Neural cell (in vitro differentiated cells): ENCODE measurements around the gene ENPEP. TPM values are rescaled to one million over a fixed set of nuclear protein-coding genes. Genes with fewer than 3 reads are reported as not detected.
"Not testable (repeated sequence)": the region's sequence is repeated elsewhere in the genome, so short reads cannot be mapped to it uniquely, and the experiment has no call there.

Experiments used
- H2AFZ ChIP-seq: fragments of 200-600, 300-800 bp; sonication (generic), shearing (Covaris generic); 2 replicates; pipeline ENCODE4 v1.6.0; 2014; ENCODE audit warnings: low read depth, mild to moderate bottlenecking, antibody characterized with exemption, low read length, moderate library complexity
- H3F3A ChIP-seq: fragments of 200-600 bp; shearing (Covaris generic); 2 replicates; pipeline ENCODE4 v1.6.1; 2016; ENCODE audit warnings: mild to moderate bottlenecking, moderate library complexity, mixed read lengths, antibody characterized with exemption, low read length; ENCODE audit not compliant: insufficient read depth, poor library complexity, severe bottlenecking
- H3K27ac ChIP-seq: fragments of 200-600, 300-800 bp; sonication (generic), shearing (Covaris generic); 2 replicates; pipeline ENCODE4 v1.5.1; 2014; ENCODE audit warnings: mild to moderate bottlenecking, low read length, moderate library complexity
- H3K27me3 ChIP-seq: fragments of 300-800, 200-600 bp; sonication (generic), shearing (Covaris generic); 2 replicates; pipeline ENCODE4 v1.6.0; 2014; ENCODE audit warnings: mild to moderate bottlenecking, low read depth, low read length, moderate library complexity; ENCODE audit not compliant: insufficient read depth
- H3K36me3 ChIP-seq: fragments of 300-800, 200-600 bp; sonication (generic), shearing (Covaris generic); 2 replicates; pipeline ENCODE4 v1.5.1; 2014; ENCODE audit warnings: mild to moderate bottlenecking, antibody characterized with exemption, low read length, moderate library complexity; ENCODE audit not compliant: insufficient read depth
- H3K4me2 ChIP-seq: fragments of 300-800, 200-600 bp; sonication (generic), shearing (Covaris generic); 2 replicates; pipeline ENCODE4 v1.6.0; 2014; ENCODE audit warnings: mild to moderate bottlenecking, low read length
- H3K4me3 ChIP-seq: fragments of 300-800, 200-600 bp; sonication (generic), shearing (Covaris generic); 2 replicates; pipeline ENCODE4 v1.5.1; 2014; ENCODE audit warnings: mild to moderate bottlenecking, low read length, moderate library complexity
- H3K79me2 ChIP-seq: fragments of 200-600 bp; shearing (Covaris generic); replicated peaks from 2 replicates; pipeline ENCODE4 v1.6.0; 2014; ENCODE audit warnings: mild to moderate bottlenecking, low read length, moderate library complexity; ENCODE audit not compliant: insufficient read depth
- H3K9ac ChIP-seq: fragments of 300-800, 200-600 bp; sonication (generic), shearing (Covaris generic); 2 replicates; pipeline ENCODE4 v1.6.1; 2016; ENCODE audit warnings: mild to moderate bottlenecking, low read length, mixed read lengths
- H3K9me2 ChIP-seq: fragments of 200-600 bp; shearing (Covaris generic); 2 replicates; pipeline ENCODE4 v1.6.1; 2016; ENCODE audit warnings: mild to moderate bottlenecking, low read length, mixed read lengths; ENCODE audit not compliant: insufficient read depth
- H3K9me3 ChIP-seq: fragments of 200-600, 300-800 bp; sonication (generic), shearing (Covaris generic); 2 replicates; pipeline ENCODE4 v1.6.1; 2016; ENCODE audit warnings: mild to moderate bottlenecking, mixed run types, low read length, moderate library complexity, mixed read lengths
- H4K20me1 ChIP-seq: fragments of 200-600 bp; shearing (Covaris generic); 2 replicates; pipeline ENCODE4 v1.6.1; 2016; ENCODE audit warnings: mild to moderate bottlenecking, mixed run types; ENCODE audit not compliant: insufficient read depth
- EP300 ChIP-seq: fragments of 450-650 bp; conservative IDR thresholded peaks from 2 replicates; pipeline ENCODE4 v1.6.1; 2014; ENCODE audit warnings: antibody characterized with exemption, mild to moderate bottlenecking, moderate library complexity; ENCODE audit not compliant: poor library complexity, severe bottlenecking
- EZH2 ChIP-seq: fragments of 200-600, 300-800 bp; shearing (Covaris generic), sonication (generic); IDR thresholded peaks from 2 replicates; pipeline ENCODE4 v1.6.1; 2014; ENCODE audit warnings: antibody characterized with exemption, low read length, borderline replicate concordance, mild to moderate bottlenecking; ENCODE audit not compliant: insufficient read depth, poor library complexity, severe bottlenecking
- MXI1 ChIP-seq: fragments of 450-650 bp; conservative IDR thresholded peaks from 2 replicates; pipeline ENCODE4 v1.6.1; 2014; ENCODE audit warnings: antibody characterized with exemption, mild to moderate bottlenecking; ENCODE audit not compliant: poor library complexity, severe bottlenecking
- POLR2AphosphoS5 ChIP-seq: IDR thresholded peaks from 2 replicates; pipeline ENCODE4 v1.6.1; 2012
- RAD21 ChIP-seq: fragments of 450-650 bp; conservative IDR thresholded peaks from 2 replicates; pipeline ENCODE4 v1.6.1; 2014; ENCODE audit warnings: antibody characterized with exemption, mild to moderate bottlenecking, moderate library complexity
- REST ChIP-seq: IDR thresholded peaks from 2 replicates; pipeline ENCODE4 v1.6.1; 2012; ENCODE audit warnings: borderline replicate concordance
- SMC3 ChIP-seq: fragments of 450-650 bp; conservative IDR thresholded peaks from 2 replicates; pipeline ENCODE4 v1.6.1; 2014; ENCODE audit warnings: antibody characterized with exemption, mild to moderate bottlenecking, moderate library complexity; ENCODE audit not compliant: poor library complexity
- TAF1 ChIP-seq: IDR thresholded peaks from 2 replicates; pipeline ENCODE4 v1.6.1; 2012; ENCODE audit warnings: low read depth
- polyA plus RNA-seq: library from polyadenylated mRNA; depleted of rRNA; stranded (reverse); fragments of >200 nt; gene quantifications from 2 replicates; pipeline ENCODE4 v1.2.3, GENCODE V29; 2014
- TF ChIP-seq, protein P1 (sequence below): fragments of 450-650 bp; IDR thresholded peaks from 2 replicates; pipeline ENCODE4 v1.5.1; 2014; ENCODE audit warnings: antibody characterized with exemption, mild to moderate bottlenecking, moderate library complexity; ENCODE audit not compliant: poor library complexity, severe bottlenecking

Gene ENPEP
- polyA plus RNA-seq, 1 donor from 2014 or later, result 0.06 TPM

- H2AFZ ChIP-seq, result no peak overlapping the region
- no peaks in the 10 kb centered on the region for H3K9me2 ChIP-seq
- no peaks in the 10 kb centered on the region for H3F3A ChIP-seq
- H3K27me3 ChIP-seq, result no peaks in the 10 kb centered on the region
- H3K36me3 ChIP-seq, result no peaks in the 10 kb centered on the region
- no peaks in the 10 kb centered on the region for H4K20me1 ChIP-seq
- TF ChIP-seq REST (no peak), MXI1 (no peak), EZH2 (no peak)
- H3K79me2 ChIP-seq, result no peaks in the 10 kb centered on the region
- no peak overlapping the region for H3K27ac ChIP-seq
- H3K4me2 ChIP-seq, result no peak overlapping the region
- H3K9me3 ChIP-seq, result no peaks in the 10 kb centered on the region
- H3K9ac ChIP-seq, result no peak overlapping the region
- H3K4me3 ChIP-seq, result no peak overlapping the region
Observed at GRCh38 chr4:110472583-110473329, 3.2 kb upstream of the ENPEP start.

GRCh38 chr4:110474481-110474880 is 1.5 kb upstream of the ENPEP start:
- no peaks in the 10 kb centered on the region for H4K20me1 ChIP-seq
- H3K27ac ChIP-seq, result no peak overlapping the region
- H3K4me2 ChIP-seq, result no peak overlapping the region
- TF ChIP-seq RAD21 (no peak), TAF1 (no peak), SMC3 (no peak), EP300 (no peak), POLR2AphosphoS5 (no peak), MXI1 (no peak), EZH2 (no peak), REST (no peak)
- TF ChIP-seq, protein P1, sequence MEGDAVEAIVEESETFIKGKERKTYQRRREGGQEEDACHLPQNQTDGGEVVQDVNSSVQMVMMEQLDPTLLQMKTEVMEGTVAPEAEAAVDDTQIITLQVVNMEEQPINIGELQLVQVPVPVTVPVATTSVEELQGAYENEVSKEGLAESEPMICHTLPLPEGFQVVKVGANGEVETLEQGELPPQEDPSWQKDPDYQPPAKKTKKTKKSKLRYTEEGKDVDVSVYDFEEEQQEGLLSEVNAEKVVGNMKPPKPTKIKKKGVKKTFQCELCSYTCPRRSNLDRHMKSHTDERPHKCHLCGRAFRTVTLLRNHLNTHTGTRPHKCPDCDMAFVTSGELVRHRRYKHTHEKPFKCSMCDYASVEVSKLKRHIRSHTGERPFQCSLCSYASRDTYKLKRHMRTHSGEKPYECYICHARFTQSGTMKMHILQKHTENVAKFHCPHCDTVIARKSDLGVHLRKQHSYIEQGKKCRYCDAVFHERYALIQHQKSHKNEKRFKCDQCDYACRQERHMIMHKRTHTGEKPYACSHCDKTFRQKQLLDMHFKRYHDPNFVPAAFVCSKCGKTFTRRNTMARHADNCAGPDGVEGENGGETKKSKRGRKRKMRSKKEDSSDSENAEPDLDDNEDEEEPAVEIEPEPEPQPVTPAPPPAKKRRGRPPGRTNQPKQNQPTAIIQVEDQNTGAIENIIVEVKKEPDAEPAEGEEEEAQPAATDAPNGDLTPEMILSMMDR, result no peak
- no peaks in the 10 kb centered on the region for H3K27me3 ChIP-seq
- H3F3A ChIP-seq, result no peaks in the 10 kb centered on the region
- no peak overlapping the region for H3K9ac ChIP-seq
- no peaks in the 10 kb centered on the region for H3K36me3 ChIP-seq
- H3K9me3 ChIP-seq, result no peaks in the 10 kb centered on the region
- H2AFZ ChIP-seq, result no peak overlapping the region
- no peak overlapping the region for H3K4me3 ChIP-seq
- no peaks in the 10 kb centered on the region for H3K79me2 ChIP-seq
- no peaks in the 10 kb centered on the region for H3K9me2 ChIP-seq

DNA sequence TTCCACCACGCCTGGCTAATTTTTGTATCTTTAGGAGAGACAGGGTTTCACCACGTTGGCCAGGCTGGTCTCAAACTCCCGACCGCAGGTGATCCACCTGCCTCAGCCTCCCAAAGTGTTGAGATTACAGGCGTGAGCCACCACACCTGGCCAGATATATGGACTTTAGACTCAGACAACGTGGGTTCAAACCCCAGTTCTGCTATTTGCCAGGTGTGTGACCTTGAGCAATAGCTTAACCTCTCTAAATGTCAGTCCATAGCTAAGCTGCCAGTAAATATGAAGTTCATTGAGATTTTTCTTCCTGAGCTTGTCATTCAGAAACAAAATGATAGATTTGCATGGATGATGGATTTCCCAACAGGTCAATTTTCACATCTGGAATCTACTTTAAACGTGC is 875 bp upstream of the ENPEP start:
- H3K36me3 ChIP-seq, H3K4me2 ChIP-seq, H3K9me3 ChIP-seq, H3K79me2 ChIP-seq, H3K4me3 ChIP-seq, H3K27ac ChIP-seq, H3K9me2 ChIP-seq, H3K9ac ChIP-seq, H2AFZ ChIP-seq, H4K20me1 ChIP-seq, H3K27me3 ChIP-seq, H3F3A ChIP-seq: not testable (repeated sequence)
